Ramos (cell line): ENCODE data around the gene CSTPP1.
"Not testable (repeated sequence)": the region's sequence is repeated elsewhere in the genome, so short reads cannot be mapped to it uniquely, and the experiment has no call there.

Source experiments
- in situ Hi-C: fragments of 300-500 bp; cut with MboI; formaldehyde crosslinking; loops from one replicate; pipeline ENCODE4 v1.14.3; 2022; ENCODE audit warnings: low sequenced_read_pairs; ENCODE audit not compliant: unreplicated experiment

Gene CSTPP1

DNA sequence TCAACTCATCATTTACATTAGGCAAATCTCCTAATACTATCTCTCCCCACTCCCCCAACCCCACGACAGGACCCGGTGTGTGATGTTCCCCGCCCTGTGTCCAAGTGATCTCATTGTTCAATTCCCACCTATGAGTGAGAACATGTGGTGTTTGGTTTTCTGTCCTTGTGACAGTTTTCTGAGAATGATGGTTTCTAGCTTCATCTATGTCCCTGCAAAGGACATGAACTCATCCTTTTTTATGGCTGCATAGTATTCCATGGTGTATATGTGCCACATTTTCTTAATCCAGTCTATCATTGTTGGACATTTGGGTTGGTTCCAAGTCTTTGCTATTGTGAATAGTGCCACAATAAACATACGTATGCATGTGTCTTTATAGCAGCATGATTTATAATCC, 176.4 kb downstream of the CSTPP1 start:
- in situ Hi-C loops = not testable (repeated sequence)

DNA sequence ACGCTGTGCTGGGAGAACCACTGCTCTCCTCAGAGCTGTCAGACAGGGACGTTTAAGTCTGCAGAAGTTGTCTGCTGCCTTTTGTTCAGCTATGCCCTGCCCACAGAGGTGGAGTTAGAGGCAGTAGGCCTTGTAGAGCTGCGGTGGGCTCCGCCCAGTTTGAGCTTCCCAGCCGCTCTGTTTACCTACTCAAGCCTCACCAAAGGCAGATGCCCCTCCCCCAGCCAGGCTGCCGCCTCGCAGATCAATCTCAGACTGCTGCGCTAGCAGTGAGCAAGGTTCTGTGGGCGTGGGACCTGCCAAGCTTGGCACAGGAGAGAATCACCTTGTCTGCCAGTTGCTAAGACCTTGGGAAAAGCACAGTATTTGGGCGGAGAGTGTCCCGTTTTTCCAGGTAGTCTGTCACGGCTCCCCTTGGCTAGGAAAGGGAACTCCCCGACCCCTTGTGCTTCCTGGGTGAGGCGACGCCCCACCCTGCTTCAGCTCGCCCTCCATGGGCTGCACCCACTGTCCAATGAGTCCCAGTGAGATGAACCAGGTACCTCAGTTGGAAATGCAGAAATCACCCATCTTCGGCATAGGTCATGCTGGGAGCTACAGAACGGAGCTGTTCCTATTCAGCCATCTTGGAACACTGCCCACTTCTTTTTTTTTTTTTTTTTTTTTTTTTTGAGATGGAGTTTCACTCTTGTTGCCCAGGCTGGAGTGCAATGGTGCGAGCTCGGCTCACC, 182.6 kb downstream of the CSTPP1 start:
- in situ Hi-C loops = not testable (repeated sequence)

DNA sequence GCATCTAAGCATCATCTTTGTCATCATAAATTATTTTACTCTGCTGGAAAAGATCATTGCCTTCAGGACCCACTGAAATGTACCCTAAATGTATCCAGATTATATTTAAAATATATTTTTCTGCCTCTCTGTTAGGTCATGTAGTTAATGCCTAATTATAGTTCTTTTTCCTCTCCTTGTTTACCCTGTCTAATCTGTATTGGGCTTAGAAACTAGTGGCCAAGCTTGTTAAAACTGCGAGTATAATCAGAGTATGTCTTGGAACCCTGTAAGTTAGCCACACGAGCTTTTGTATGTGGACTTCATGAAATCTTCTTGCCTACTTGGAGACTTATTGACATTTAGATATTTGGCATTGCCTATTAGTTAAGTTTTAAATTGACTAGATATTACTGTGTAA, 184.5 kb downstream of the CSTPP1 start:
- in situ Hi-C loops = no loop called here

DNA sequence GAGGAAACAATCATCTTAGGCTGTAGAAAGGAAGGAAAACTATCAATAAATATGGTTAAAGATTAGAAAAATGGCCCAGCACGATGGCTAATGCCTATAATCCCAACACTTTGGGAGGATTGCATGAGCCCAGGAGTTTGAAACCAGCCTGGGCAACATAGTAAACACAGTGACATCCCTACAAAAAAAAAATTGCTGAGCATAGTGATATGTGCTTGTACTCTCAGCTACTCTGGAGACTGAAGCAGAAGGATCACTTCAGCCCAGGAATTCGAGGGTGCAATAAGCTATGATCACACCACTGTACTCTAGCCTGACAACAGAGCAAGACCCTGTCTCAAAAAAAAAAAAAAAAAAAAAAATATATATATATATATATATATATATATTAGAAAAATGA, 185.2 kb downstream of the CSTPP1 start:
- in situ Hi-C loops = no loop called here

DNA sequence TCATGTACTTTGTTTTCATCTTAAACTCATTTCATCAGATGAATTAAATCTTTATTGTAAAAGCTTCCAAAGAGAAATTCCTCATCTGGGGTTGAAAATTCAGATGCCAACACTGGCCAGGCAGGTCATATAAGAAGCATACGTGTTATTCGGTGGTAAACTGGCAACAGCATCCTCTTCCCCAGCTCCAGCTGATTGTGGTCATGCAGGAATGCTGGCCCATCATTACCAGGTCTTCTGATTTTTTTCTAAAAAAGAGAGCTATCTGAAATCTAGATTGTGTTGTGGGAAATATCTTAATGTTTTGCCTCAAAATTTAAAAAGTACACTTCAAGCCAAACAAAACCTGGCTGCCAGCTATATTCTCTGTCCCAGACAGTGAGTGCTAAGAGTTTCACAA, 186.5 kb downstream of the CSTPP1 start:
- in situ Hi-C loops = no loop called here

DNA sequence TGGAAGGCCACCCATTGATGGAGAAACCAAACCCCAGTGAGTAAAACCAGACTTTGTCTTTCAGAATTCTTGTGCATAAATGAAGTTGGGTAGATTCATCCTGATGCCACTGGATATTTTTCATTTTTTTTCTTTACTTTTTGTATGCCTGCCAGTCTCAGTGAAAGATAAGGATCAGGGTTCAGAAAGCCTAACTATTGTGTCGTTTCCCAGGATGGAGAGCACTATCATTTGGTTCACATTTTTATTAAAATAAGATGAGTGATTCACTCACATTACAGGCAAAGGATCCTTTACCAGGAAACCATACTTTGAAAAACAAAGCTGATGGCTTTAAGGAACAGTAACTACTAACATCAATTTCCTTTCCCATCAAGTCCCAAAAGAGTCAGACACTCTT, 188.1 kb downstream of the CSTPP1 start:
- in situ Hi-C loops = no loop called here

GRCh38 chr11:47125083-47125482, 188.5 kb downstream of the CSTPP1 start:
- in situ Hi-C loops = no loop called here

DNA sequence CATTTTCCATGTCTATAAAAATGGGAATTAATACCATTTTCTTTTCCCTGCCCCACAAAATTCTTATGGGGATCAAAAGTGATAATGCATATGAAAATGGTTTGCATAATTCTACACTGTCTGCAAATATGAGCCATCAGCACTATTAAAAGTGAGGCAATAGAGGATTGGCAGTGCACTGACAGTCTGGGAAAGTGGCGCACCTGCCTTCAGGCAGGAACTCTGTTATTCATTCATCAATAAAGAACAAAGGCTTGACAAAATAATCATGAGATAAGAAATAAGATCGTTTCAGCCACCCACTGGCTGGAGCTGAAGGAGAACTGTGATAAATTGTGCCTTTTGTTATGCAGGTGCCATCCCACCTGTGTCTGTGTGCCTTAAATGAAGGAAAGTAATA, 190.7 kb downstream of the CSTPP1 start:
- in situ Hi-C loops = no loop called here

GRCh38 chr11:47130543-47130942, 194.0 kb downstream of the CSTPP1 start:
- in situ Hi-C loops = no loop called here

DNA sequence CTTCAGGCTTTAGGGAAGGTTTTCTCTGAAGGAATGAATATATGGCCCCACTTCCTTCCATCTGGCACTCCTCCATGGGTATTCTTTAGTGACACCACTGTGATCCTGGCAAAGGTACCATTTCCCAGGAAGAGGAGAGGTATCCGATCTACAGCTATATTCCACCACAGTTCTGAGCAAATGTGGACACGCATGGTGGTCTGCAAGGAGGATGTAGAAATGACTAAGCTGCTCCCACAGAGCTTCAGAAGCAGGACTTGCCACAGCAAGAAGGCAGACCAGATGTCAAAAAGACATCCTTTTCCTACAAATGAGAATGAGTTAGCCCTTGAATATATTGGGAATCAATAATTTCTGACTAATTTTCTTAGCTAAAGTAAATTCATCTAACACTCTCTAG, 194.6 kb downstream of the CSTPP1 start:
- in situ Hi-C loops = no loop called here

- in situ Hi-C loops = no loop called here
Measured at GRCh38 chr11:47132490-47132889, 195.9 kb downstream of the CSTPP1 start.

DNA sequence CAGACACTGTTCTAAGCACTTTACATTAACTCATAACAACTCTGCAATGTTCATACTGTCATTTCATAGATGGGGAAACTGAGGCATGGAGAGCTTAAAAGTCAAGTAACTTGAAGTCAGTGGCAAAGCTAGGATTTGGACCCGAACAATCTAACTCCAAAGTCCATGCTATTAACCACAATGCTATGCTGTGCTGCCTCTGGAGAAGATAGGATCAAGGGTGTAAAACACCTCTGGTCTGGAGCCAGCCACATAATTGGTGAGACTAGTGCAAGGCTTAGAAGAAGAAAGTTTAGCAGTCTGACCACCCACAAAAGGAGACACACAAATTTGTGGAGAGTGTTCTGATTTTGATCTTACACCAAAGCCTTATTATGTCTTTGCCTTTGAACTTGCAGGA, 196.4 kb downstream of the CSTPP1 start:
- in situ Hi-C loops = no loop called here

- in situ Hi-C loops = no loop called here
Measured at GRCh38 chr11:47136327-47136726, 199.8 kb downstream of the CSTPP1 start.

- in situ Hi-C loops = no loop called here
Measured at GRCh38 chr11:47136921-47137320, 200.4 kb downstream of the CSTPP1 start.

GRCh38 chr11:47137476-47137875, 200.9 kb downstream of the CSTPP1 start:
- in situ Hi-C loops = no loop called here

GRCh38 chr11:47139878-47140277, 203.3 kb downstream of the CSTPP1 start:
- in situ Hi-C loops = no loop called here

GRCh38 chr11:47143322-47143721, 206.8 kb downstream of the CSTPP1 start:
- in situ Hi-C loops = no loop called here

DNA sequence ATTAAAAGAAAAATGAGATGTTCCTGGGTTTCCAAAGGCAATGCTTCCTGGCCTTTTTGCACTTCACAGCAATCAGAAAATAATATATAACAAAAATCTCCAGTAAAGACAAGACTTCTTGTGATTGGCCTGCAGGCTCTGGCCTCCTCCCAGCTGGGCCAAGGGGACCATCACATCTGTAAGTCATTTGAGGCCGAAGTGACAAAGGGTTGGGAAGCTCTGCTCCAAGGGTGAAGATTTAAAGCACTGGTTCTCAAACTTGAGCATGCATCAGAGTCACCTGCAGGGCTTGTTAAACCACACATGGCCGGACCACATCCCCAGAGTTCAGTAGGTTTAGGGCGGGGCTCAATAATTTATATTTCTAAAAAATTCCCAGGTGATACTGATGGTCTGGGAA, 208.0 kb downstream of the CSTPP1 start:
- in situ Hi-C loops = no loop called here

DNA sequence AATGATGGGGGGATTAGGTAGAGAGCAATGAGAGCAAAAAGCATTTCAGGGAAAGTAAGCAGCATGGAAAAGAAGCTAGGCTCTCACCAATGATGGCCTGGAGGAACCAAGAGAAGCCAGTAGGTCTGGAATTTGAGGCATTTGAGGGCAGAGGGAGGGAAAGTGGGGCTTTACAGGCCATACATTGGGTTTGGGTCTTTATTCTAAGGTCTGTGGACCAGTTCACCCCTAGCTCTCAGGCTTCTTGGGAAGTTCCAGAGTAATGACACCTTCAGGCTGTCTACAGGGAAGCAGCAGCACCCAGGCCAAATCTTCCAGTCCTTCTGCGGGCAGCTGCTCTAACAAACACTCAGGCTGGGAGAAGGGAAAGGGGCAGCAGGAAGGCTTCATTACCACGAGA, 210.7 kb downstream of the CSTPP1 start:
- in situ Hi-C loops = no loop called here

GRCh38 chr11:47147681-47148080, 211.1 kb downstream of the CSTPP1 start:
- in situ Hi-C loops = no loop called here

DNA sequence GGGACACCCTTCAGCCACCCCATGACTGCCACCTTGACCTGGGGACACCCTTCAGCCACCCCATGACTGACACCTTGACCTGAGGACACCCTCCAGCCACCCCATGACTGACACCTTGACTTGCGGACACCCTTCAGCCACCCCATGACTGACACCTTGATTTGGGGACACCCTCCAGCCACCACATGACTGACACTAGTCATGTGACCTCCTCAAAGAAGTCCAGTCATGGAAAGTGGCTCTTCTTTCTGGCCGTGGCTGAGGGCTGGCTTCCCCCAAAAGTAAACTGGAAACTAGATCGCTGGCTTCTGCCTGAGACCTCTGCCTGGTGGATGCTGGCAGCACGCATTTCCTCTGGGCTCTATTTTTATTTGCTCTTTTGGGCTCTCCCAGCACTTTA, 211.7 kb downstream of the CSTPP1 start:
- in situ Hi-C loops = no loop called here

DNA sequence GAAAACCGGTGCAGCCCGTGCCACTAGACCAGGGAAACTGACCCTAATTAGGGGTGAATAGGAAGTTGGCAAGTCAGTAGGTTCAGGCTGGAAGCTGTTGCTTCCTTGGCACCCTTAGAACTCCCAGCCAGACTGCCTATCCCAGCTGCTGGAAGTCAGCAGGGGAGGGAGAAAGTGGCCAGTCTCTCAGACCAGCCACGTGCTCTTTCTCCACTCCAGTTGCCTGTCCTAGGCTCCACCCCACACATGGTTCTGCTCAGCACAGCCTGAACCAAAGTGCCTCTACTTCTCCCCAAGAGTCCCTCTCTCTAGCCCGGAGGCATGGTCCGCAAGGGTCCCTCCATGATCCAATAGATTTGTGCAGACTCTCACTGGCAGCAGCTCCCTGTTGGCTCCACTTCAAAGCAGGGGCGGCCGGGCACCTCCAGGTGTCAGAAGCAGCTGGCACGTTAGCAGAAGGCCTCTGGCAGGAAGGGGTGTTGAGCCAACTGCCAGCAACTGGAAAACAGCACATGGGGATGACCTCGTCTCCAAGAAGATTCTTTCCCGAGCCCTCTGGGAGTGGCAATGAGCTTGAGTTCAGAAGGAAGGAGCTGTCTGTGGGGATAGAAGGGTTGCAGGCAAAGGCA, 212.5 kb downstream of the CSTPP1 start:
- in situ Hi-C loops = no loop called here
